GM19193 (cell line): Measurements from ENCODE around the gene GAS2L1.

Experiments
- POLR2A ChIP-seq: IDR thresholded peaks from 4 replicates; pipeline ENCODE4 v1.6.1; 2011; ENCODE audit not compliant: insufficient read depth, insufficient read length; ENCODE audit errors: extremely low read depth

GAS2L1 gene

DNA sequence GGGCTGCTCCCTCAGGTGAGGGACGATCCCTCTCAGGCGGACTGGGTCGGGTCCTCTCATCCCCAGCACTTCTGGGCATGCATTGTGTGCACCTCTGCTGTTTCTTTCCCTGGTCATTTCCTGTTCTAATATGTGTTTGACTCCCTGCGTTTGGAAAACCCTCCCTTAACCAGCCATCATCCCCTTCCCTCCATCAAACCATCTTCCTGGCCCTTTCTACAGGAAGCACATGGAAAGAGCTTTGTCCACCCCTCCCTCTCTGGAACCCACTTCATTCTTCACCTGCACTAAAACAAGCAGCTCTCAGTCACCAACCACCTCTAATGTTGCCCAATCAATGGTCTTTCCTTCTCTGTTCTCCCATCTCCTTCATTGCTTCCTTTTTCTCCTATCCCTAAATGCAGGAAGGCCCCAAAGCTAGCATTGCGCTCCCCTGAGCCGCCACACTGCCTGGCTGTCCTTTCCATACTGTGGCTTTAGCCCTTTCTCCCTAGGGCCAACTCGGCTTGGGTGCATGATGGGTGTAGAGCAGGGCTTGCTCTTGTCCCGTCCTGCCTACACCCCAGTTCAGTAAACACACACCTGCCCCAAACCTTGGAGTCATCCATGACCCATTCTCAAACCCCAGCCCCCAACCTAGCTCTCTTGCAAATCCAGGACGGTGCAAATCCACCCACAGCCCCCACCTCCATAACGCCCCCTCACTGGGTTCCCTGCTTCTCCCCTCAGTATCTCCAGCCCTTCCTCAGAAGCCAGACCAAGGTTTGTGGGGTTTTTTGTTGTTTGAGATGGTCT is 5.4 kb upstream of the GAS2L1 start:
- TF ChIP-seq POLR2A = peak; percentile 22

DNA sequence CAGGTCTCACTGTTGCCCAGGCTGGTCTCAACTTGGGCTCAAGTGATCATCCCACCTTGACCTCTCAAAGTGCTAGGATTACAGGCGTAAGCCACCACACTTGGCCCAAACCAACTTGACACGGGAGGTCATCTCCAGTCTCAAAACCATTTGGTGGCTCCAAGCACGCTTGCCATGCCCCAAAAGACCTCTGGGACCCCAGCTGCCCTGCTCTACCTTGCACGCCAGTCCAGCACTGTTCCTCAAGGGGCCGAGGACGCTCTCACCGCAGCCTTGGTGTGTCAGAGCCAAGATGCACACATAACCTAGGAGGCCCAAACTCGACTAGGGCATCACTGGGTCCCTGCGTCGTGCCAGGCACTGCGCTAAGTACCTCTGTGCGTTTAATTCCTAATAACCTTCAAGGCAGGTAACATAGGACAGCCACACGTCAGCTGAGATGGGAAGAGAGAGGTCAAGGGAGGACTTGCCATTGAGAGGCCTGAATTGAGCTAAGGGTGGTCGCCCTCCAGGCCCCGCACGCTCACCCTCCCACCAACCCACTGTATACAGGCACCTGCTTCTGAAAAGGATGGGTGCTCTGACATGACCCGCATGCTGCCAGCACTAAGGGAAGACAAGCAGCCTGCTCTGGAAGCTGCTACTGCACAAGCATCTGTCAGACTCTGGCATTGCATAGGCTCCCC is 4.6 kb upstream of the GAS2L1 start:
- TF ChIP-seq POLR2A = no peak

GRCh38 chr22:29302402-29302680 is 4.1 kb upstream of the GAS2L1 start:
- TF ChIP-seq POLR2A = no peak

DNA sequence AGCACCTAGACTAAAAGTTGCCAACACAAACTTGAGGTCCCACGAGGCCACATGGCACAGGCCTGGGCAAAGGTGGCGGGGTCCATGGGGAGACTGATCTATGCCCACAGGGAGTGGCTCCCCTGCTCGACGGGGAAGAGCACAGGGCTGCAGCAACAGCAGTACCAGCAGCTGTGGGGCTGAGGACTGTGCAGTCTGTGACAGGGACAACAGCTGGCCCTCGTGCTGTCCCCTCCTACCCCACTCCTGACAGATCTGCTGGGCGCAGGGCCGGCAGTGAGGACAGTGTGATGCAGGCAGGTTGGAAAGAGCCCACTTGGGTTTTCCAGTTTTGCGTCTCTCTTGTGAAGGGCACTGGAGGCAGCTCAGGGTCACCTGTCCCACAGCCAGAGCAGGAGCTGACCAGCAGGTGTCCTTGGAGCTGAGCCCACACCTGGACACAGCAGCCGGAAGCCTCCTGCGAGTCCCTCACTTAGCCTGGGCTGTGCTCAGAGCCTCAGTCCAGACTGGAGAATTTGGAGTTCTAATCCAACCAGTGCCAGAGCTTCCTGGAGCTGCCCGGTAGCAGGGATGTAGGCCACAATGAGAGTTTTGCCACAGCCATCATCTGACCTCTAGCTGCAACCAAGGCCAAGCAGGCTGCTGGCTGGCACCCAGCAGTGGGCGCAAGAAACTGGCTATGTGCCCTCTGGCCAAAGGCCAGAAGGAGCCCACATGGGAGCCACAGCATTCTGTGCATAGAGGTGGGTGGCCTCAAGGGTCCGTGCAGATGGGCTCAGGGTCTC is 3.6 kb upstream of the GAS2L1 start:
- TF ChIP-seq POLR2A = no peak

- no peak for TF ChIP-seq POLR2A
Measured at GRCh38 chr22:29305836-29306174, 645 bp upstream of the GAS2L1 start.

DNA sequence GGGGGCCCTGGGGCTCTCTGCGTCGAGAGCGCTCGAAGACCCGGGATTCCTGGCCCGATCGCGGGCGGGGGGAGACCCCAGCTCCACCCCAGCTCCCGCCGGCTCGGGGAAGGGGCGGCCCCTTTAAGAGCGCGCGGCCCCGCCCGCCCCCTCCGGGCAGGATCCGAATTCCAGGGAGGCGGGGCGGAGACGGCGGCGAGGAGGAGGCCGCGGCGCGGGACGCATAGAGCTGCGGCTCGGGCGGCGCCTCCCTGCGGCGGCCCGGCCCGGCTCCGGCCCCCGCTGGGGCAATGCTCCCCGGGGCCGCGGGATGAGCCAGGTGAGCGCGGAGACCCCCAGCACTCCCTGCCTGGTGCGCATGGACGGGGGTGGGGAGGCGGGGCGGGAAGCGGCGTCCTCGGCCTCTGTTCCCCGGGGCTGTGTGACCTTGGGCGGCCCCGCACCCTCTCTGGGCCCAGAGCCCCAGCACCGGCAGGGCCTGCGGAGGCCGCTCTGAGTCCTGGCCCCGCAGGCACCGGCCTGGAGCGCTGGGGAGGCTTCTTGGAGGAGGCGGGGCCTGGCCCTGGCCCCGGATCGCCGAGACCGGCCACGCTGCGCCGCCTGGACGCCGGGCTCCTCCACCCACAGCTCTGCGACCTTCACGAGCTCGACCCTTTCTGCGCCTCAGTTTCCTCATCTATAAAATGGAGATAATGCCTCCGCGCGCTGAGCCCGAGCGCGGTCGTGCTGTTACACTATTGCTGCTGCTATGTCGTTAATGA is 565 bp downstream of the GAS2L1 start:
- TF ChIP-seq POLR2A = no peak

- no peak for TF ChIP-seq POLR2A
Measured at GRCh38 chr22:29307596-29308147, 1.2 kb downstream of the GAS2L1 start.

DNA sequence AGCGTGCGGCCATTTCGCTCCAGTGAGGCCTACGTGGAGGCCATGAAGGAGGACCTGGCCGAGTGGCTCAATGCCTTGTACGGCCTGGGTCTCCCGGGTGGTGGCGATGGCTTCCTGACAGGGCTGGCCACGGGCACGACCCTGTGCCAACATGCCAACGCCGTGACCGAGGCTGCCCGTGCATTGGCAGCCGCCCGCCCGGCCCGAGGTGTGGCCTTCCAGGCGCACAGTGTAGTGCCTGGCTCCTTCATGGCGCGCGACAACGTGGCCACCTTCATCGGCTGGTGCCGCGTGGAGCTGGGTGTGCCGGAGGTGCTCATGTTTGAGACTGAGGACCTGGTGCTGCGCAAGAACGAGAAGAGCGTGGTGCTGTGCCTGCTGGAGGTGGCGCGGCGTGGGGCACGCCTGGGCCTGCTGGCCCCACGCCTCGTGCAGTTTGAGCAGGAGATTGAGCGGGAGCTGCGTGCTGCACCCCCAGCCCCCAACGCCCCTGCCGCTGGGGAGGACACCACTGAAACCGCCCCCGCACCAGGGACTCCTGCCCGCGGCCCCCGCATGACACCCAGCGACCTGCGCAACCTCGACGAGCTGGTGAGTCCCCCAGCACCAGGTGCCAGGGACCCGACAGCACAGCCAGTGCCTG is 1.8 kb downstream of the GAS2L1 start:
- no peak for TF ChIP-seq POLR2A

DNA sequence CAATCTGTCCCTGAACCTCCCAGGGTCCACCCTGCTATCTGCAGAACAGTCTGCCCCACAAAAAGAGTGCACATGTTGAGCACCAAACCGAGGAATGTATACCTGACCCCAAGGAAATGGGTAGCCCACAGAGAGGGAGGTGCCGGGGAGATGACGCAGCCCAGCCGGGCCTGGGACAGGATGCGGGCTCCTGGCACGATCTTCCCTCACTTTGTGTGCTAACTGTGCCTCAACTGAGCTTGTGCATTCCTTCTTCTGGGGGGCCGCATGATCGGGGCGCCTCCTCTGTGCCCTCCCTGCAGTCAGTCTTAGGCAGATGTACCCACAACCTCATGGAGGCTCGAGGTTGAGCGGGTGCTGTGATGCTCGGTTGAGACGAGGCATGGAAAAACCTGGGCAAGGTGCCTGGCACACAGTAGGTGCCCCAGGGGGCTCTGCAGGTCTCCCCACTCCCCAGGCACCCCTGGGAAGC is 2.4 kb downstream of the GAS2L1 start:
- TF ChIP-seq POLR2A = no peak

- no peak for TF ChIP-seq POLR2A
Measured at GRCh38 chr22:29309332-29310064, 3.0 kb downstream of the GAS2L1 start.

DNA sequence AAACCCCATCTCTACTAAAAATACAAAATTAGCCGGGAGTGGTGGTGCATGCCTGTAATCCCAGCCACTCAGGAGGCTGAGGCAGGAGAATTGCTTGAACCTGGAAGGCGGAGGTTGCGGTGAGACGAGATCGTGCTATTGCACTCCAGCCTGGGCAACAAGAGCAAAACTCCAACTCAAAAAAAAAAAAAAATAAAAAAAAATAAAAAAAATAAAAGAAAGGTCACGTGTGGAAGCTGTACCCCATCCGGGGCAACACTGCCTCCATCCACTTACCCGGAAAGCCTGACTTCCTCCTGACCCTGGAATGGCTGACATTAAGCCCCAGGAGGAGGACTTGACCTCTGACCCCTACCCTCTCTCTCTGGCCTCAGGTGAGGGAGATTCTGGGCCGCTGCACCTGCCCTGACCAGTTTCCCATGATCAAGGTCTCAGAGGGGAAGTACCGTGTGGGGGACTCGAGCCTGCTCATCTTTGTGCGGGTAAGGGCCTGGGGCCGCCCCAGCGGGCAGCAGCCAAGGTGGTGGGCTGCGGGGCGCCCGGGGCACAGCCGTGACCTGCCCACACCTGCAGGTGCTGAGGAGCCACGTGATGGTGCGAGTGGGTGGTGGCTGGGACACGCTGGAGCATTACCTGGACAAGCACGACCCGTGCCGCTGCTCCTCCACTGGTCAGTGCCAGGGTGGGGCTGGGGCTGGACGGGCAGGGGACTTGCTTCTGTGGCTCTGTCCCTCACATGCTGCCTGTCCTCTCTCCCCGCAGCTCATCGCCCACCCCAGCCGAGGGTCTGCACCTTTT is 3.8 kb downstream of the GAS2L1 start:
- TF ChIP-seq POLR2A = no peak

GRCh38 chr22:29310863-29311339 is 4.5 kb downstream of the GAS2L1 start:
- TF ChIP-seq POLR2A = no peak
